GM21526 (cell line): ENCODE data around the gene LRRC32.

Experiments
- ATAC-seq: cut with Tn5 transposase; IDR thresholded peaks from one replicate; pipeline ENCODE4 v1.9.1; 2021; ENCODE audit warnings: moderate library complexity; ENCODE audit not compliant: unreplicated experiment, low FRiP score

Gene LRRC32

DNA sequence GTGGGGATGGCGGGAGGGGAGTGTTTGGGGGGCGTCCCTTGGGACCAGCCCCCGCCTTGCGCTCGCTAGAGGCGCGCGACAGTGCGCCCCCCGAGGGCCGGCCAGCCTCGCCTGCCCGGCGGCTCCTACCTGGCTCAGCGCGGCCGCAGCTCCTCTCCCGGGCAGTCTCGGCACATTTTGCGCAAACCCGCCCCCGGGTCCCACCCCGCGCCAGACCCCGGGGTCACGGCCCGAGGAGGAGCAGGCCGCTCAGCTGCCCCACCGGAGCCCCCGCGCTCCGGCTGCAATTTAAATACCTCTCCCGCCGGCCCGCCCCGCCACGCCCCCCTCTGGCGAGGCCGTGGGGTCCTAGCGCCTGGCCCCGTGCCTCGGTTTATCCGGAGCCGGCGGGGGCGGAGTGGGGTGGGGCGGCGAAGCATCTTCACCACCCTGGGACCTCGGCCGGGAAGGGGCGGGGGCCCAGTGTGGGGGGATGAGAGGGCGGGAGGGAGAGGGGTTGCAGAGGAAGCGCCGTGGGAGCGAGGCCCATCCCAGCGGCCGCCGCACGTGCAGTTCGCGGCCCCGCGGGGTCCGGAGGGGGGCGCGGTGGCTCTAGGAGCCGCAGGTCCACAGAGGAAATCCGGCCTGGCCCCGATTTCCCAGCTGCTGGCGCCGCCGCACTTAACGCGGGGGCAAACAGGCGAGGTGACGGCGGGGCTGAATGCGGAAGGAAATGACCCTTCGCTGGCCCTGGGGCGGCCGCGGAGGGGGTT, at the start of gene LRRC32:
Gene LRRC32, minus strand, starts transcription at position 263 of the 752 bp plus-strand sequence. CDS start 4,793 bp downstream, outside the sequence.
- no peak for ATAC-seq

GRCh38 chr11:76719686-76720085, 49.1 kb upstream of the LRRC32 start:
- no peak for ATAC-seq

DNA sequence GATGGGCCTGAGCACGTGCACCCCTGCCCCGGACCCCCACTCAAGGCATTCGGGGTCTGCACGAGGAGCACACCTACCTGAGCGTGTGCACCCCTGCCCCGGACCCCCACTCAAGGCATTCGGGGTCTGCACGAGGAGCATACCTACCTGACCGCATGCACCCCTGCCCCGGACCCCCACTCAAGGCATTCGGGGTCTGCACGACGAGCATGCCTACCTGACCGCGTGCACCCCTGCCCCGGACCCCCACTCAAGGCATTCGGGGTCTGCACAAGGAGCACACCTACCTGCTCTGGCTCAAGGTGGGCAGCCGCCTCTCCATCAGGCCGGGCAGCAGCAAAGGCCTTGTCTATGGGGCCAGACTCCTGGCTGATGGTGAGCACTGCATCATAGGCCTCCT, 48.7 kb upstream of the LRRC32 start:
- no peak for ATAC-seq

- no peak for ATAC-seq
Observed at GRCh38 chr11:76717816-76718215, 47.3 kb upstream of the LRRC32 start.

DNA sequence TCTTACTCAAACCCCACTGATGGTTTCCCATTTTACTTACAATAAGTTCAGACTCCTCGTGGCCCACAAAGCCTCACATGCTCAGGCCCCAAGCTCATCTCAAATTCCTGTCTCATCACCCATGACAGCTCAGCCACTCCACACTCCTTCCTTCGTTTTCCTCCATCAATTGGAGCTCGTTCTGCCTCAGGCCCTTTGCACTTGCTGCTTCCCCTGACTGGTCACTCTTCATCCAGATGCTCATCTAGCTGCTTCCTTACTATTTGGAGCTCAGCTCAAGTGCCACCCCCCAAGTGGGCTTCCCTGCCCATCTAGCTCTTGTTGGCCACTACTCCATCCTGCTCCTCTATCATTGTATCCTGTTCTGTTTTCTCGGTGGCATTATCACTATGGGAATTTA, 46.8 kb upstream of the LRRC32 start:
- ATAC-seq, result no peak

DNA sequence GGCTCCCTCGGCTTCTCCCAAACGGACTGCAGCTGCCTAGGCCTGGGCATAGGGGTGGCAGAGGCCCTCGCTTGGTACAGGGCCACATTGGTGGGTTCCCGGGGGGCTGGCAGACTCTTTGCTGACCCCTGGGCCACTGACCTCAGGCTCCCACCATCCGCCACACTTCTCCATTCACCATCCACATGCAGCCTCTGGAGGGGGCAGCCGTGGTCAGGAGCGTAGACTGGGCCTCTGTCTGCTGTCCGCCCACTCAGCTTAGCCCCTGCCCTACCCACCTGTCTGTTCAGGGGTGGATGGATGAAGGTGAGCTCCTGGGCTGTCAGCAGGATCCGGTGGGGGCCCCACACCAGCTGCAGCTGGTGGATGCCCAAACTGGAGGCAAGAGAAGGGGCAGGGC, 45.7 kb upstream of the LRRC32 start:
- ATAC-seq, result no peak

- ATAC-seq, result no peak
Observed at GRCh38 chr11:76714493-76714892, 43.9 kb upstream of the LRRC32 start.

DNA sequence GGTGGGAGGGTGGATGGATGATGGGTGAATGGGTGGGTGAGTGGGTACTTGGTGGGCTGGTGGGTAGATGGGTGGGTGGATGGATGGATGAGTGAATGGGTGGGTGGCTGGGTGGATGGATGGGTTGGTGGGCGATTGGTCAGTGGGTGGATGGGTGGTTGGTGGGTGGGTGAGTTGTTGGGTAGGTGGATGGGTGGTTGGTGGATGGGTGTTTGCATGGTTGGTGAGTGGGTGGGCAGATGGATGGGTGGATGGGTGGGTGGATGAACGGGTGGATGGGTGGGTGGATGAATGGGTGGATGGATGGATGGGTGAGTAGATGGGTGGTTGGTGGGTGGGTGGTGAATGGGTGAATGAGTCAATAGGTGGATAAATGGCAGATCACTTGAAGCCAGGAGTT, 43.0 kb upstream of the LRRC32 start:
- ATAC-seq, result no peak

GRCh38 chr11:76712125-76712524, 41.6 kb upstream of the LRRC32 start:
- no peak for ATAC-seq

DNA sequence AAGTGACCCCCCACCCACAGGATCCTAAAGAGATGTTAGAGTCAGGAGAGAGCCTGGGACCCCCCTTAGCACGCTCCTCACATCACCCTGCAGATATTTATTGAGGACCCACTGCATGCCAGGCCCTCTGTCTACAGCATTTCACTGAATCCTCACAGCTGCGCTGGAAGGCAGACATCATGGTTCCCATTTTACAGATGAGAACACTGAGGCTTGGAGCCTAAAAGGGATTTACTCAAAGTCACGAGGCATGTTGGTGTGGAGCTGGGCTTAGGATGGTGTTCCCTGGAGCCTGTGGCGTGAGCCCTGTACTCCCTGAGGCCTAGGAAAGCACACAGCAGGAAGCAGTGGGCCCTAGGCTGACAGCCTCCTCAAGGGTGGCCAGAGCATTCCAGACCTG, 39.2 kb upstream of the LRRC32 start:
- no peak for ATAC-seq

- ATAC-seq, result no peak
Observed at GRCh38 chr11:76708972-76709660, 38.6 kb upstream of the LRRC32 start.

DNA sequence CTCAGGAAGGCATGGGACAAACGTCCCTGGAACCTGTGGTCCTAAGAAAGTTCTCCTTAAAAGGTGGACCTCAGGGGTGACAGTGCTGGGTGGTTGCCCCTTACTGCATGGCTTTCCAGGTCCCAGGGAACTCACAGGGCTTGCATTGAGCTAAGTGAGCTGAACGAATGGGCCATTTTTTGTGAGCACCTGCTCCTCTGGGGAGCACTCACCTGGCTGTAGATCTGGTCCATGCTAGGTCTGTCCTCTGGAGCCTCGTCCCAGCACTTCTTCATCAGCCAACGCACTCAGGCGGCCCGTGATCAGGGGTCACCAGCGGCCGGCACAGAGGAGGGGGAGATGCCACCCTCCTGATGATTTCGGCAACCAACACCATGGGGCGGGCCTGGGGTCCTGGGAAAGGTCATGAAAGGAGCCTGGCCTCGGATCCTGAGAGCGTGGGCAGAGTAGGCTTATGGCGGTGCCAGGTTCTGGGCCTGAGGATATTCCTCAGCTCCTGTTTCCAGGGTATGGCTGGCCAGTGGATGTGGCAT, 36.8 kb upstream of the LRRC32 start:
- no peak for ATAC-seq

DNA sequence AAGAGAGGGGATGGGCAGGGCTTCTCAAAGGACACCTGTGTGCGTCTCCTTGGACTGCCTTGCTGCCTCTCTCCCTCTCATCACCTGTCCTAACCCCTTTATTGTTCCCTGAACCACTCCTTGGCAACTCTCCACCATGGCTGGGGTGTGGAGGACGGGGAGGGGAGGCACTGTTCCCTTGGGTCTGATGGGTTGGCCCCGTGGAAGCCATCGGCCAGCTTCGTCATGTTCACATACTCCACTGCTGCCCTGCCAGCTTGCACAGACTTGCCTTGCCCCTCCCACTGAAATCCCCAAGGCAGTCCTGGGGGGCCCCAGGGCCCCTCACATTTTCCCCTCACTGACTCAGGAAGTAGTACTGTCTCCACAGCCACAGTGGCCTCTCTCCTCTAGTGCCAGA, 36.1 kb upstream of the LRRC32 start:
- no peak for ATAC-seq

GRCh38 chr11:76705826-76706225, 35.3 kb upstream of the LRRC32 start:
- no peak for ATAC-seq

DNA sequence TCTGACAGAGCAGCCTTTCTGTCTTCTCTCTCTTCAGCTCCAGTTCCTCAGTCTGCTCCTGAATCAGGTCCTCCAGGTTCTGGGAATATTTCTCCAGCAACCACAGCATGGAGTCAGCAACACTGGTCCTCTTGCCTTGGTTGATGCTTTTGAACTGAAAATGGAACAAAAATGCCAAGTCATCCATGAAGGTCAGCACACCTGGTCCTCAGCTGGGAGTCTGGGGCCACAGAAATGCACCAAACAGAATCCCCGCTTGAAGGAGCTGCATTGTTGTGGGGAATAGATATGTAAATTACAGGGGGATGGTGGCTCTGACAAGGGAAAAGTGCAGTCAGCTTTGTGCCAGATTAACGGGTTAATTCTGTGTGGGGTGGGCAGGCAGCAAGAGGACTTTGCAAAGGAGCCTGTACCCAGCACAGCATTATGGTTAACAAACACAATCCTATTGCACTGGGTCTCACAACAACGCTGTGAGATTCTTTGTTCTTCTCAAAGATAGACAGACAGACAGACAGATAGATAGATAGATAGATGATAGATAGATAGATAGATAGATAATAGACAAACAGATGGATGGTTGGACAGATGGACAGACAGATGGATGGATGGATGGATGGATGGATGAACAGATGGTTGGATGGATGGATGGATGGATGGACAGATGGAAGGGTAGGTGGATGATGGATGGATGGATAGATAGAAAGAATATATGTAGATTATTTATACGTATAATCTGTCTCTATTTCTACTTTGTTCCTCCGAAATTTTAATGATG, 33.8 kb upstream of the LRRC32 start:
- ATAC-seq, result no peak

DNA sequence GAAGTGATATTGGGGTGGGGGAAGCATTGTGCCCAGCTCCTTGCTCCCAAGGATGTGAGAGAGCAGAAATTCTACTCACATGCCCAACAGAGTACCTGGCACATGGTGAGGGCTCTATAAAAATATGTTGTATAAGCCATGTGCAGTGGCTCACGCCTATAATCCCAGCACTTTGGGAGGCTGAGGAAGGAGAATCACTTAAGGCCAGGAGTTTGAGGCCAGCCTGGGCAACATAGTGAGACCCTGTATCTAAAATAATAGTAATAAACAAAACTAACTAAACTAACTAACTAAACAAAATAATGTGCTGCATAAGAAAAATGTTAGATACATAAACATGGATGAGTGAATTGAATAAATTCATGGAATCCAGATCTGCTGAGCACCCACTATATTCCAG, 33.2 kb upstream of the LRRC32 start:
- ATAC-seq, result no peak

GRCh38 chr11:76702336-76703128, 32.0 kb upstream of the LRRC32 start:
- no peak for ATAC-seq

DNA sequence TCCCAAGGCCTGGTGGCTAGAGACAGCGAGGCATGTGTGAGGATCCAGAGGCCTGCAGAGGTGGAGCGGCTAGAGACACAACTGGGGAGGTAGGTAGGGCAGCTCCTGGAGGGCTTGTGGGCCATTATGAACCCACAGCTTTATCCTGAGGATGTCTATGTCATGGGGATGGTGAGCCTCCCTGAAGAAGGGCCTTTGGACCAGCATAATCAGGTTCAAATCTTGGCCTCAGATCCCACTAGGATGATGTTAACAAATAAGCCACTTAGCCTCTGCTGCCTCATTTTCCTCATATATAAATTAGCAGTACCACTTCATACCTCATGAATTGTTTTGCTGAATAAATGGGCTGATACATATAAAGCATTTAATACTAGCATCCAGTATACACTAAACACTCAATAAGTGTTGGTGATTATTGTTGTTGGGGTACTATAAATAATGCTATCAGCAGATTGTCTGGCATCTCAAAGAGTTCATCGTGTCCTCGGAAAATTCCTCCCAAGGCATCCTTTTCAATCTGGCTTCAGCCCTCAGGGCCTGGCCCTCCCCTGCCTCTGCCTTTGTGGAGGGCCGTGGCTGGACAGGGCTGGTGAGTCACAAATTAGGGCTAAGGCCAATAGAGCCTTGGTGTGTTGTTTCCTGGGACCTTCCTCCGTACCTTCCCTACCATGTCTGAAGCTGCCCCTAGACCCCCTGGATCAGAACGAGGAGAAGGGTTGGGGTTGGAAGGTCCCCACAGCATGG, 30.9 kb upstream of the LRRC32 start:
- no peak for ATAC-seq

GRCh38 chr11:76700177-76701100, 29.9 kb upstream of the LRRC32 start:
- ATAC-seq, result no peak
